Testis (tissue), 3 donors: Measurements from ENCODE around the gene NKX2-3. TPM values are rescaled to one million over a fixed set of nuclear protein-coding genes. Genes with fewer than 3 reads are reported as not detected.

Experiments
- DNase-seq: peaks from one replicate; pipeline ENCODE4 v3.0.0-alpha.2; 2019
- H3K27ac ChIP-seq, 2 donors: fragments of 200-600 bp; sonication (generic); one replicate each; pipeline ENCODE4 v1.5.1; 2019
- H3K27me3 ChIP-seq: fragments of 200-600 bp; sonication (generic); one replicate; pipeline ENCODE4 v1.5.1; 2019
- H3K36me3 ChIP-seq: fragments of 200-600 bp; sonication (generic); one replicate; pipeline ENCODE4 v1.5.1; 2017; ENCODE audit warnings: low read depth; ENCODE audit errors: missing control alignments
- H3K4me1 ChIP-seq: fragments of 200-600 bp; sonication (generic); one replicate; pipeline ENCODE4 v1.5.1; 2019
- H3K4me3 ChIP-seq, 2 donors: fragments of 200-600 bp; sonication (generic); one replicate each; pipeline ENCODE4 v1.5.1; 2017 to 2019
- H3K9me3 ChIP-seq: fragments of 200-600 bp; sonication (generic); one replicate; pipeline ENCODE4 v1.5.1; 2017
- CTCF ChIP-seq, 3 experiments: fragments of 450-650 bp in 2 of 3; fragments of 200-600 bp in 1 of 3; sonication (generic) in 1 of 3; IDR thresholded peaks; one replicate each; pipeline ENCODE4 v1.5.1; 2016 to 2019; ENCODE audit warnings: antibody characterized with exemption in 3 of 3, mild to moderate bottlenecking in 2 of 3, moderate library complexity in 1 of 3
- POLR2A ChIP-seq: fragments of 450-650 bp; IDR thresholded peaks from one replicate; pipeline ENCODE4 v1.6.1; 2017; ENCODE audit warnings: antibody characterized with exemption, mild to moderate bottlenecking, moderate library complexity
- WGBS, 2 donors: methylation state at CpG; one replicate each; pipeline ENCODE4 v1.1.5; 2018; 5-methylcytosine and 5-hydroxymethylcytosine counted together
- intact Hi-C: fragments of 100-400 bp; cut with DNase I; formaldehyde crosslinking; loops from one replicate; pipeline ENCODE4 v1.15.1; 2023; ENCODE audit warnings: low total_unique reads
- polyA plus RNA-seq: library from polyadenylated mRNA; stranded (reverse); fragments of 350-450 nt; fragmentation: Illumina TruSeq; extraction: RNeasy Lipid Tissue Mini Kit (QIAGEN cat#74804); gene quantifications from one replicate; pipeline ENCODE4 v1.2.3, GENCODE V29; 2014; ENCODE audit warnings: low read depth, low replicate concordance; ENCODE audit not compliant: insufficient read depth
- total RNA-seq, 2 donors: library from RNA; depleted of rRNA; stranded (reverse); fragments of >200 nt; gene quantifications; one replicate each; pipeline ENCODE4 v1.2.3, GENCODE V29; 2016

Gene NKX2-3
- total and polyA plus RNA-seq, 3 donors from 2014 or later, result 0.16 to 0.24 (median 0.19) TPM

DNA sequence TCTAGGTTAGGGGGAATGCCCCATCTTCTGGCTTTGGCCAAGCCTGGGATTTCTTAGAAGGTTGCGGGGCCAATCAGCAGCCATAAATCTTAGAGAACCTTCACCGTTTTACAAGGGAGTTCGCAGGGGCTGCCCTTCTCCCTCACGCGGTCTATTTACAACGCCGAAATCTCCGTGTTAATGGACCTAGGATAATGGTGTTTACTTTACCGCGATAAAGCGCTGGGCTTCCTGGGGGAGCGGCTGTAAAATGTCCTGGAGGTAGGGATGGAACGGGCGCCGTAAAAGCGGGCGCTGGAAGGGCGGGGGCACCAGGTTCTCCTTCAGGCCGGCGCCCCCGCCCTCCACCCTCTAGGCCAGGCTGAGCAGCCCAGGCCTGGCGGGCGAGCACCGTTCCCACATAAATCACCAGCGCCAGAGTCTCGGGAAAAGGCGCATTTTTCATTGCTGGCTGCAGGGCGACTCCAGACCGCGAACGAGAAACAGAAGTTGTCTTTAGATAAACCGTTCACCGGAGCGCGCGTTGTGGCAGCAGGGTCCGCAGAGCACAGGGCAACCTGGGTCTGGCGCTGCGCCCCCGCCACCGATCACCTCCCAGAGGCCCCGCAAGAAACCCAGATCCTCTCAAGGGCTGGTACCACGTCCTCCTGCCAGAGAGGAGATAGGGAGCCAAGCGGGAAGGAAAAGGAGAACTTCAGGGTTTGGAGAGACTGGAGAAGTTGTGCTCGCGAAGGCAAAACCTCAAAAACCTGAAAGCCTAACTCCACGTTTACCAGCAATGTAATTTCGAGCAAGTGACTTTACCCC, 12.5 kb upstream of the NKX2-3 start:
- TF ChIP-seq POLR2A (no peak), CTCF (IDR thresholded peaks at IDR 0.05) (no peak)
- H3K27ac ChIP-seq, result no peak overlapping the region
- H3K36me3 ChIP-seq, result no peaks in the 10 kb centered on the region
- no peaks in the 10 kb centered on the region for H3K27me3 ChIP-seq
- H3K4me3 ChIP-seq, result no peak overlapping the region
- H3K4me1 ChIP-seq, result no peaks in the 10 kb centered on the region
- H3K9me3 ChIP-seq, result no peaks in the 10 kb centered on the region
- intact Hi-C loops, result no loop called here
- no peak for DNase-seq
- 1 to 6% methylated on average over 14 to 48 of the region's 48 CpGs for WGBS, 2 donors

GRCh38 chr10:99520847-99521764, 11.6 kb upstream of the NKX2-3 start:
- Histone ChIP-seq H3K27ac (no peak overlapping the region), H3K9me3 (no peaks in the 10 kb centered on the region), H3K4me3 (no peak overlapping the region), H3K36me3 (no peaks in the 10 kb centered on the region), H3K27me3 (no peaks in the 10 kb centered on the region), H3K4me1 (no peaks in the 10 kb centered on the region)
- no peak for DNase-seq
- intact Hi-C loops, result no loop called here
- no peak for TF ChIP-seq POLR2A
- no peak for TF ChIP-seq CTCF (IDR thresholded peaks at IDR 0.05)
- WGBS, 2 donors, result 4 to 15% methylated on average over 43 to 46 of the region's 46 CpGs

DNA sequence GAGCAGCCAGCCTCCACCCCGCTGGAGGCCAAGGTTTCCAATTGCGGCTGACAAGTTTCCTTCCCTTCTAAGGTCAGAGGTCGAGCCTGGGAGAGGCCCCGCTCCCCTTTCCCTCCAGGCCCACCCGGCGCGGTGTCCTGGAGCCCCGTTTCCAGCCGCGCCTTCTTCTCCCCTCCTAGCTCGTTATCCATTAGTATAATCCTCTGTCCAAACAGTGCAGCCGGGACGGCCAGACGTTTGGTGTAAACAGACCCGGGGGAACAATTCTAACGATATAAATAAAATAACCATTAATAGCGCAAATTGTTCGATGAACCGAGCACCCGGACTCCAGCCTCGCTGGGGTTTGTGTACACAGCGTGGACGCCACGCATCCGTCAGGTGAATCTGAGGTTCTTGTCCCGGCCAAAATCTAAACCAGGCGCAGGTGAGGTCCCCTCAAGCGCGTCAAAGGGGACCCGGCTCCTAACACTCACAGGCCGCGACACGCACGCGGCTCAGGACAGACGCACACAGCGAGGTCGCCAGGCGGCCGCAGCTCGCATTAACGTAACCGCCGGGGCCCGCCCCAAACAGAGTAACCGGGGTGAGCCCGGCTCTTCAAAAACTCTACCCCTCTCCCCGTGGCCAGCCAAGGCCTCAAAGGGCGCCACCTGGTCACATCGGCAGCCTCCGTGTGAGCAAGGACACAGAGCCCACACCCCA, 10.8 kb upstream of the NKX2-3 start:
- WGBS, 2 donors, result 5 to 10% methylated on average over 28 to 51 of the region's 51 CpGs
- H3K36me3 ChIP-seq, result no peaks in the 10 kb centered on the region
- no peak for DNase-seq
- no peaks in the 10 kb centered on the region for H3K9me3 ChIP-seq
- H3K27ac ChIP-seq, result no peak overlapping the region
- no peaks in the 10 kb centered on the region for H3K4me1 ChIP-seq
- no peak overlapping the region for H3K4me3 ChIP-seq
- no peak for TF ChIP-seq POLR2A
- TF ChIP-seq CTCF (IDR thresholded peaks at IDR 0.05), result no peak
- H3K27me3 ChIP-seq, result no peaks in the 10 kb centered on the region
- intact Hi-C loops, result no loop called here

DNA sequence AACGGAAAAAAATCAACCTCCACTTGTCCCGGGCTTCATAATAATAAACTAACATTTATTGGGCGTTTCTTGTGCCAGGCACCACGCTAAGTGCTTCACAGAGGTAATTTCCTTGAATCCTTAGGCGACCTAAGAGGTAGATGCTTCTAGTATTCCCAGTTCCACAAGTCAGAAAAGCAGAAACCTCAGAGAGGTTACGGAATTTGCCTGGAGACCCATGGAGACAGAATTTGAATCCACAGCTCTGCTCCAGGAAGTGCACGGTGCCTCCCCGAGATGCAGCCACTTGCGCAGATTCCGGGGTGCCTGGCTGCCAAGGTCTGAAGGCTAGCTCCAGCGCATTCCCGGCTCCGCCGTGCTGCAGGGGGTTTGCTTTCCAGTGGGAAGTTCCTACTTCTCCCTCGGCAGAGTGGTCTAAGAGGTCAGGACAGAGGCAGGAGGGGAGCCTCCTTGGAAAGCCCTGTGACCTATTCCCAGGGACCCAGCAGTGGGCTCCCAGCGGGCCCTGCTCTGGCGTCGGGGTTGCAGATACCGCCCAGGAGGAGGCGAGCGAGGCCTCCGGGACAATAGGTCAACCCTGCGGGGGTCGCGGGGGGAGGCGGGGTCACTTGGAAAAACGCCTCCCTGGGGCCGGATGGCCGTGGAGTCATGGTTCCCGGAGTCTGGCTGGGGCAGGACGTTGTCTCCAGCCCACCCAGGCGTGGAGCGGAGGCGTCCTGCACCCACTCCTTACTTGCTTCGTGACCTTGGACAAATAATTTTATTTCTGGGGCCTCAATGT, 10.1 kb upstream of the NKX2-3 start:
- Histone ChIP-seq H3K27me3 (no peaks in the 10 kb centered on the region), H3K9me3 (no peaks in the 10 kb centered on the region), H3K4me1 (no peaks in the 10 kb centered on the region), H3K36me3 (no peaks in the 10 kb centered on the region), H3K4me3 (peak overlapping the region in 1 of 2 donors; percentile 3), H3K27ac (no peak overlapping the region)
- DNase-seq, result no peak
- 4 to 7% methylated on average over 12 to 35 of the region's 35 CpGs for WGBS, 2 donors
- TF ChIP-seq POLR2A, result no peak
- no peak for TF ChIP-seq CTCF (IDR thresholded peaks at IDR 0.05)
- intact Hi-C loops, result no loop called here
